NCI-H1694 treated with DMSO at 0.1 percent for 48 hours (cell line): Measurements from ENCODE around the gene MECP2.
"Not testable (repeated sequence)": the region's sequence is repeated elsewhere in the genome, so short reads cannot be mapped to it uniquely, and the experiment has no call there.

Source experiments
- DNase-seq: peaks from one replicate; lab custom pipeline; 2025; lab: John Stamatoyannopoulos, UW

The MECP2 gene

GRCh38 chrX:153993079-153993478 is 104.4 kb downstream of the MECP2 start:
- peak; percentile 90 for DNase-seq

GRCh38 chrX:153992180-153992579 is 105.3 kb downstream of the MECP2 start:
- no peak for DNase-seq

- DNase-seq, result no peak
Measured at GRCh38 chrX:153991013-153991580, 106.4 kb downstream of the MECP2 start.

GRCh38 chrX:153989973-153990655 is 107.4 kb downstream of the MECP2 start:
- no peak for DNase-seq

GRCh38 chrX:153988493-153988892 is 109.0 kb downstream of the MECP2 start:
- DNase-seq, result no peak

GRCh38 chrX:153984351-153985178 is 113.0 kb downstream of the MECP2 start:
- no peak for DNase-seq

GRCh38 chrX:153983321-153983801 is 114.2 kb downstream of the MECP2 start:
- DNase-seq, result no peak

GRCh38 chrX:153981771-153982533 is 115.6 kb downstream of the MECP2 start:
- DNase-seq, result no peak

GRCh38 chrX:153981231-153981630 is 116.3 kb downstream of the MECP2 start:
- no peak for DNase-seq

- not testable (repeated sequence) for DNase-seq
Measured at GRCh38 chrX:153980394-153980793, 117.1 kb downstream of the MECP2 start.

GRCh38 chrX:153974726-153975286 is 122.7 kb downstream of the MECP2 start:
- DNase-seq, result no peak

GRCh38 chrX:153974003-153974725 is 123.4 kb downstream of the MECP2 start:
- DNase-seq, result no peak

- peak; percentile 22 for DNase-seq
Measured at GRCh38 chrX:153973127-153974002, 124.2 kb downstream of the MECP2 start.

GRCh38 chrX:153972368-153973126 is 125.0 kb downstream of the MECP2 start, which contains the start of gene TMEM187:
TMEM187 (plus strand) TSS chrX:153972754; CDS start chrX:153982063, 9,309 bp downstream.
- peak; percentile 92 for DNase-seq
